Measurements from ENCODE around the gene PGPEP1.

PGPEP1 gene, protein sequence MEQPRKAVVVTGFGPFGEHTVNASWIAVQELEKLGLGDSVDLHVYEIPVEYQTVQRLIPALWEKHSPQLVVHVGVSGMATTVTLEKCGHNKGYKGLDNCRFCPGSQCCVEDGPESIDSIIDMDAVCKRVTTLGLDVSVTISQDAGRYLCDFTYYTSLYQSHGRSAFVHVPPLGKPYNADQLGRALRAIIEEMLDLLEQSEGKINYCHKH

DNA sequence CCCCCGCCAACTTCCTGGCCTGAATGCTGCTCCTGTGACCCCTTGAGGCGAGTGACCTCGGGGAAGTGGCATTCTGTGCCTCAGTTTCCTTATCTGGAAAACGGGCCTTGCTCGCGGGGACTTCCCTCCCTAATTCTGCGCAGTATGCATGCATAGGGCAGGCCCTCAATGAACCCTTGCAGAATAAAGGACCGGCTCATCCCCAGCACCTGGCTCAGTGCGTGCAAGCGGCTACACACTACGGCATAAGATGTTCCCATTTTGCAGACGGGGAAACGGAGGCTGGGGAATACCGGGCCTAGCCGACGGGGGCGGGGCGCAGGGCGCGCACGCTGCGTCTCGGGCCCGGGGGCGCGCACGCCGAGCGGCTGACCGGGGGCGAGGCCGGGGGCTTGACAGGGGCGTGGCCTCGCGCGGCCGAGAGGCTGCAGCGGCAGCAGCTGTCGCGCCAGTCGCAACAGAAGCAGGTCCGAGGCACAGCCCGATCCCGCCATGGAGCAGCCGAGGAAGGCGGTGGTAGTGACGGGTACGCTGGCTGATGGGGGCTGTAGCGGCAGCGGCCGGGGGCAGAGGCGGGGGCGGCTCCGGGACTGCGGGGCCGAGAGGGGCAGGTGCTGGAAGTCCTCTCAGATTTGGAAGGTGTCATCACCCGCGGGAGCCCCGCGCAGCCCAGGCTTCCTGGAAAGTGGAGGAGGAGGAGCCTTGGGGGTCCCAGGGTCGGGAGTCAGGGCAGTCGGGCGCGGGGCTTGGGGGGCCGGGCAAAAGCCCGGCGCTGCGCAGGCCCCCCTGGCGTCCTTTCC is at the start of gene PGPEP1:
TSS of gene PGPEP1 (plus strand) at position 409 of the 800 bp plus-strand sequence. CDS start at position 493, 84 bp downstream.
- DNase-seq = peak in 44 of 56 donors; percentile 2 to 80 (median 46)

DNA sequence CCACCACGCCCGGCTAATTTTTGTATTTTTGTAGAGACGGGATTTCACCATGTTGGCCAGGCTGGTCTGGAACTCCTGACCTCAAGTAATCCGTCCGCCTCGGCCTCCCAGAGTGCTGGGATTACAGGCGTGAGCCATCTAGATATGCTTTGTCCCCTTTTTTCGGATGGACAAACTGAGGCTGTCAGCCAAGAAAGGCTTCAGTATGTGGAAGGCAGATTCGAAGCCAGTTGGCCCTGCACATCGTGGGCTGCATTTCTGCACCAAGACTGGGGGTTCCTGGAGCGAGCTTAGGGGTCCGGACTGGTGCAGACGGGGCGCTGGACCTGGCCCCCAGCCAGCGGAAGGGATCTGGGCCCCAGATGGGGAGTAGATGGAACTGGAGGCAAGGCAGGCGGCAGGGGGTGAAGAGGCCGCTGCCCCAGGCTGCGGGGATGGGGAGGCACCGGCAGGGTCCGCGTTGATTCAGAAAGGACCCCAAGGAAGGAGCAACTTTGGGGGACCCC is 49.3 kb upstream of the PGPEP1 start:
- DNase-seq = peak in 2 of 56 donors; percentile 34 to 54

DNA sequence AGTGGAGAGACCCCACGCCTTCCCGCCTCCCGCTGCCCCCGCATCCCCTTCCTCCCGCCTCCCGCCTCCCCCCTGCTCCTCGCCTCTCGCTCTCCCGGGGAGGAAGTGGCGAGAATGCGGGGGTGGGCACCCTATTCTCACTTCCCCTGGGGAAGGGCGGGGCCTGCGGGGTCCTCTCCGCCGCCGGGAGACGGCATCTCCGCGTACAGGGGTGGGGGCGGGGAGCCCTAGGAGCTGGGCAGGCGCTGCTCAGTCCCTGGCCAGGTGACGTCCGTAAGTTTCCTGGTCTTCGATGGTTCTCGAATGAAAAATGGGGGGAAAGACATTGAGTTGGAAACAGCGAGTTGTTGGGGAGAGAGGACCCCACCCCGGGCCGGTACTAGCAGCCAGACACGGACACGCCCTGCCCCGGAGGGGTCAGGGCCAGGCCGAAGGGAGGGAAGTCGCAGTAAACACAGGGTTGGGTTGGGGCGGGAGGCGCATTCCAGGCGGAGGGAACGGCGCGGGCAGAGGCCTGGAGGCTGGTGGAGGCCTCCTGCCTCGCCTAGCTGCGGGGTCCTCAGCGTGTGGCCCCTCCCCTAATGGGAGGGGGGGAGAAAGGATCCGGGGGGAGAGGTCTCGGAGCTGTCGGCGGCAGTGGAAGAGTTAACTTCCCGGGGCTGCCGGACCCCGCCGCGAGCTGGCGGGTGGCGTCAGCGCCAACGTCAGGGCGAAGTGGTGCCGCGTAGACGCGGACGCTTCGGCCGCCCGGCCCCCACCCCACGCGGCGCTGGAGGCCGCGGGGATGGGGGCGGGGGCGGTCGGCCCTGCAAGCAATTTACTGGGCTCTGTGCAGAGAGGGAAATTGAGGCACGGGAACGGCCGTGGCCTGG is 48.6 kb upstream of the PGPEP1 start:
- peak in 53 of 56 donors; percentile 22 to 86 (median 70) for DNase-seq

DNA sequence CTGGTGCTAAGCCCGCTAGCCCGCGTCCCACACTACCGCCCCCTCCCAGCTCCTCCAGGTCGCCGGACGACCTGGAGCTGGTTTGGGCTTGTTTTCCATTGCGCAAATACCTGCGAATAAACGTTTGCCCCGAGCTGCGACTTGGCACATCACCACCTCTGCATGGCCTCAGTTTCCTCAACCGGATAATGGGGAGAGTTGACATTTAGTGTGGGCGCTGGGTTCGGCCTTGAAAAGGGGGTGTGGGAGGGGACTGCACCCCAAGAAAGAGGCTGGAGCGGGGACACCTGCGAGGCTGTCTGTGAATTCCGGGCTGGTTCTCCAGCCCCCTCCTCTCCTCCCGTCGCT is 48.0 kb upstream of the PGPEP1 start:
- peak in 1 of 56 donors; percentile 68 for DNase-seq

DNA sequence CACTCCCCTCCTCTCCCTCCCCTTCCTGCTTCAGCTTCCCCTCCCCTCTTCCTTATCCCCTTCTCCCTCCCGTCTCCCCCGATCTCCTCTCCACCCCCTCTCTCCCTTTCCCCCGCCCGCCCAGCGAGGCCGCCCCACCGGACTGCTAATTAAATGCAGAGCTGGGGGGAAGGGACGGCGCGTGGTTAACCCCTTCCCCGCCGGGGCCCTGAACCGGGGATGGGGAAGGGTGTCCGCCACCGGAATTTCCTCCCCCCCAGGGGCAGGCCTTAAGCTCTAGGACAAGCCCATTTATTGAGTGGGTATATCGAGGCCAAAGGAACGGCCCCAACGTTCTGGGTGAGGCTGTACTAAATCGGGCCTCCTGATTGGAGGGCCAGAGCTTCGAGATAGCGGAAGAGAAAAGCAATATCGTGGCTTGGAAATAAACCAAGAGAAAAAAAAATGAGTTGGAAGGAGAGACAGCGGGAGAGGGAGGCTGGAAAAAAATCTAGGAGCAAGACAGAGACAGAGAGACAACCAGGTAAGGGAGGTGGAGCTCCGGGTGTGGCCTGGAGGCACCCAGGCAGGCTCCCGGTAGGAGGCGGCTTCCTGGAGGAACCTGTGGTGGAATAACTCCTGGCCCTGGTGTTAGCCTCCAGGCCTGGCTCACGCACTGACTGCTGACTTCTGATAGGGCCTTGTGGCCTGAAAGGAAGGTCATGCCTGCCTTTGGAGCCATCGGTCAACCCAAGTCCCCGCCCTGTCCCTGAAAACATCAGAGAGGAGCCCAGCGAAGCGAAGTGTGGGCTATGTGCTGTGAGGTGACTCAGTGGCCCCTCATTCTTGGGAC is 47.4 kb upstream of the PGPEP1 start:
- peak in 52 of 56 donors; percentile 19 to 85 (median 62) for DNase-seq

DNA sequence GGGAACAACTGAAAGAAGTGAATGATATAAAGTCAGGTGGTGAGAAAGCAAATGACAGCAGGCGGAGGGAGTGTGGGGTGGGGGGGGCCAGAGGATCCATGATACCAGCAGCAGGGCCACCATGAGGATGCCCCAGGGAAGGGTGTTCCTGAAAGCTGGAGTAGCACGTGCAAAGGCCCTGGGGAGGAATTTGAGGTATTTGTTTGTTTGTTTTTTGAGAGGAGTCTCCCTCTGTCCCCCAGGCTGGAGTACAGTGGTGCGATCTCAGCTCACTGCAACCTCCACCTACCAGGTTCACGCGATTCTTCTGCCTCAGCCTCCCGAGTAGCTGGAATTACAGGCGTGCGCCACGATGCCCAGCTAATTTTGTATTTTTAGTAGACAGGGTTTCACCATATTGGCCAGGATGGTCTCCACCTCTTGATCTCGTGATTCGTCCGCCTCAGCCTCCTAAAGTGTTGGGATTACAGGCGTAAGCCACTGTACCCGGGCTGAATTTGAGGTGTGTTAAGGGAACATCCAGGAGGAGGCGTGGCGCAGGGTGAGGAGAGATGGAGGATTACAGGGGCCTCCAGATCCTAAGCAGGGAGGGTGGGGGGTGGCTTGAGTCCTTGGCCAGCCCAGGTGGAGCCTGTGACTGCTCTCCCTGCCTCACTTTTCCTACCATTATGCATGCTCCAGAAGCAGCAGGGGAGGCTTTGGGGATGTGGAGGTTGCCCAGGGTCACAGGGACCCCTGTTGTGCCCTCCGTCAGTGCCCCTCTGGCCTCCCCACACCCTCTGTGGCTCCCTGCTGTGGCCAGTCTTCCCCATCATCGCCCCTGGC is 46.5 kb upstream of the PGPEP1 start:
- DNase-seq = peak in 3 of 56 donors; percentile 7 to 52 (median 35)

DNA sequence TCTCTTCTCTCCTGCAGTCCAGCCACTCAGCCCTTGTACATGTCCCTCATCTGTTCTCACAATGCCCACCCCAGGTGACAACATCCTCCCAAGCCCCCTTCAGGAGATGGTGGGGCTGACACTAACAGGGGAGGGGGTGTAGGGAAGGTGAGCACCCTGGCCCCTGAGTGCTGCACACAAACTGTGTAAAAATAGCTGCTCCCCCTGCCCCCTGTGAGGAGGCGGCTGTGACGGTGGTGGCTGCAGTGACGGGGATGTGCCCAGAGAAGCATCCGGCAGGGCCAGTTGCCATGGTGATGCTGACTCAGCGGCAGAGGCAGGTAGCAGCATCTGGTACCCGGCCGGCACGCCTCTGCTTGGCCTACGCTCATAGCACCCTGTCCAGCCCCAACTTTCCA is 45.9 kb upstream of the PGPEP1 start:
- peak in 38 of 56 donors; percentile 9 to 70 (median 40) for DNase-seq

DNA sequence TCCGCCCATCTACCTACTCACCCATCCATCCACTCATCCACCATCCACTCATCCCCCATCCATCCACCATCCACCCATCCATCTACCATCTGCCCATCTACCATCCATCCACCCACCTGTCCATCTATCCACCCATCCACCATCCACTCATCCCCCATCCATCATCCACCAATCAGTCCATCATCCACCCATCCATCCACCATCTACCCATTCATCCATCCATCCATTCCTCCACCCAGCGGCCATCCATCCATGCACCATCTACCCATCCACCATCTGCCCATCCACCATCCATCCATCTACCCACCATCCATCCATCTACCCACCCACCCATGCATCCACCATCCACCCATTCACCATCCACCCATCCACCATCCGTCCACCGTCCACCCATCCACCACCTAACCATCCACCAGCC is 45.4 kb upstream of the PGPEP1 start:
- DNase-seq = no peak

DNA sequence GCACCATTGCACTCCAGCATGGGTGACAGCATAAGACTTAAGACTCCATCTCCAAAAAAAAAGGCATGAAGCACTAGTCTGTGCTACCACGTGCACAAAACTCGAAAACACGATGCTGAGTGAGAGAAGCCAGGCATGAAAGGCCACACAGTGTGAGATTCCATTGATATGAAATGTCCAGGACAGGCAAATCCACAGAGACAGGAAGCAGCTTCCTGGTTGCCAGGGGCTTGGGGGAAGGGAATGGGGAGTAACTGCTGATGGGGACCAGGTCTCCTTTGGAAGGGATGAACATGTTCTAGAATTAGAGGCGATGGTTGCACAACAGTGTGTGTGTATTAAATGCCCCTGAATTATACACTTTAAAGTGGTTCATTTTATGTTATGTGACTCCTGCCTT is 43.1 kb upstream of the PGPEP1 start:
- DNase-seq = no peak

DNA sequence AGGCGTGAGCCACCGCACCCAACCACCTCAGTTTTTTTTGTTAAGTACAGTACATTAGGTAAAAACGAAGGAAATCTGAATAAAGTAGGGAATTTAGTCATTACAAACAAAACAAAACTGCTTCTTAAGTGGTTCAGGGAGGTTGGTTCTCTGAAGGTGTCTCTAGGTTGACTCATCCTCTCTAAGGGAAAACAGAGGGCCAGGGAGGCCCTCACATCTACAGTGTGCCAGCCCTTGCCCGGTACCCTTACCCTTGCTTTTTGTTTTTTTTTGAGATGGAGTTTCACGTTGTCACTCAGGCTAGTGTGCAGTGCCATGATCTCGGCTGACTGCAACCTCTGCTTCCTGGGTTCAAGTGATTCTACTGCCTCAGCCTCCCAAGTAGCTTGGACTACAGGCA is 41.8 kb upstream of the PGPEP1 start:
- DNase-seq = no peak

DNA sequence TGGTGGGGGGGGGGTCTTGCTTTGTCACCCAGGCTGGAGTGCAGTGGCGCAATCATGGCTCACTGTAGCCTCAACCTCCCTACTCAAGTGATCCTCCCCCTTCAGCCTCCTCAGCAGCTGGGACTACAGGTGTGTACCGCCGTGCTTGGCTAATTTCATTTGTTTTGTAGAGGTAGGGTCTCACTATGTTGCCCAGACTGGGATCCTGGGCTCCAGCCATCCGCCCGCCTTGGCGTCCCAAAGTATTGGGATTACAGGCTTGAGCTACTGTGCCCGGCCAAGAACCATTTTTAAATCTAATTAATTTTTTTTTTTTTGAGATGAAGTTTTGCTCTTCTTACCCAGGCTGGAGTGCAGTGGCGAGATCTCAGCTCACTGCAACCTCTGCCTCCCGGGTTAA is 40.7 kb upstream of the PGPEP1 start:
- DNase-seq = no peak

DNA sequence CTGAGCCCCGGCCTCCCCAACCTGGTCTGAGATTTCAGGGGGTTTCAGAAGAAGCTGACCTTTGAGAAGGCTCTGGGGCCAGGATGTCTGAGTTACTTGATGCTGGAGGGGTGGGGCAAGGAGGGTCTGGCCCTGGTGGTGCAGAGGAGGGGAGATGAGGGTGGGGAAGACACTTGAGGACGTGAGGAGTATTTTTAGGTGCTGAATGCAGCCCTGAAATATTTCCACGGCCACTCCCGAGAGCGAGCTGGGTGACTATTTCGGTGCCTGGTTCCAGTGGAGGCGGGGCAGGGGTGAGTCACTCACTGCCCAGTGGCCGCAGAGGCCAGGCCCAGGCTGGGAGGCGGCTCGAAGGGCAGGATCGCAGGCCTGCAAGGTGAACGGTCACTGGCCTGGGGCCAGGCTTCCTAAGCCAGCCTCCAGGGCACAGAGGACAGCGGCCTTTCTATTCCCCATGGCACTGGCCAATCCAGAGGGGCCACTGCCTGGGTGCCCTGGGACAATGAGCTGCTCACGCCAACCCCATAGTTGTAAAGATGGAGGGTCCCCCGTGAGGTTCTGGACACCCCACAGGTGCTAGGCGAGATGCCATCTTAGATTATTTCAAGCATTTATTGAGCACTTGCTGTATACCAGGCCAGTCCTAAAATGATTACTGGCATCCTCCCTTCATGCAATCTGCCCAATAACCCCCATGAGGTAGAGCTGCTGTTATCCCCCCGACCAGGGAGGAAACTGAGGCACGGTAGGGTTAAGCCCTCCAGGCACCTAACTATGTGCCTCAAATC is 39.3 kb upstream of the PGPEP1 start:
- DNase-seq = peak in 1 of 56 donors; percentile 17

DNA sequence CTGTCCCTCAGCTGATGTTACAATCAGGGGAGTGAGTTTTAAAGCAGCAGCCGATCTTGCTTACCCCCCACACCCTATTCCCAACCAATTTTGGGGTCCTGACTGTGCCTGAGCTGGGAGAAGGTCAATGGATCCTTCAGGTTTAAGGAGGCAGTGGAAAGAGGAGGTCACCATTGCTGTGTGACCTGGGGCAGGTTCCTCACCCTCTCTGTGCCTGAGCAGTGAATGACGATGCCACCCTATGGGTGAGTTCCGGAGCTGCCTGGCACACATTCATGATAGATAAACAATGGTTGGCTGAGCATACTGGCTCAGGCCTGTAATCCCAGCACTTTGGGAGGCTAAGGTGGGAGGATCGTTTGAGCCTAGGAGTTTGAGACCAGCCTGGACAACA is 38.7 kb upstream of the PGPEP1 start:
- no peak for DNase-seq

DNA sequence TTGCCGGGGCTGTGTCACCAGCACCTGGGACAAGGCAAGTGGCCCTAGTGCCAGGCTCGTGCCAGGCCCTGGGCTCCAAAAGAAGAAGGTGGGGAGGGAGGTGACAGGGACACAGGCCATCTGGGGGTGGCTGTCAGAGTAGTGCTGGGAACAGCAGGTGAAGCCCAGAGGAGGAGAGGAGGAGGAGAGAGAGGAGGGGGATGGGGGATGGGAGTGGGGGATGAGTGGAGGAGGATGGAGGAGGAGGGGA is 36.3 kb upstream of the PGPEP1 start:
- peak in 4 of 56 donors; percentile 45 to 79 (median 54) for DNase-seq

DNA sequence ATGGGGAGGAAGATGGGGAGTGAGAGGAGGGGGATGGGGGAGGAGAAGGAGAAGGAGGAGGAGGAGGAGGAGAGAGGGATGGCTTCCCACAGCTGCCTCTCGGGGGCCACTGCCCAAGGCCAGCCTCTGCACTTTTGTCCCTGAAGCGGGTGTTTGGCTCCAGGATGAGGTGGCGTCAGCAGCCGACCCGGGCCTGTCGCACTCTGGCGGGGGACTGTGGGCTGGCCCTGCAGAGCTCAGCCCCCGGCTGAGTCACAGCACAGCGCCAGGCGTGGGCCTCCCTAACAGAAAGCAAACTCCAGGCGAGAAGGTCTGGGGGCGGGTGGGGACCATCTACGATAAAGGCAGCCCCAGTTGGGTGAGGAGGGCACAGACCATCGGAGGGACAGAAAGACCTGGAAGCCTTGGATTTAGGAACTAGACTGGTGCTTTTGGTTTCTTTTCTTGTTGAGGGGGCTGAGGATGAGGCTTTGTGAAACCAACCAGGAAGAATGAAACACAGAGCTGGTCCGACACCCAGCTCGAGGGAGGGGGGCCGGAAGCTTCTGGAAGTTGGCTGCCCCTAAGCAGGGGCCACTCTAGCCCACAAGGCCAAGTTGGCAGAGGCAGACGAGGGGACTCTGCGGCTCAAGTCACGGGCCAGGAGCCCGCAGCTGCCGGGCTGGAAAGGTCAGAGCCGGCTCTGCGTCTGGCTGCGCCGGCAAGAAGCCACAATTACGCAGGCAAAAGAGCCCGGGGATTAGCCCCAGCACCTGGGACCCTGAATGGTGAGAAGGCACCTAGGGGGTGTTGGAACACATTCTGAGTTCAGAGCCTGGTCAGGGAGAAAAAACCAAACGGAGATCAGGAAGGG is 35.7 kb upstream of the PGPEP1 start:
- DNase-seq = peak in 54 of 56 donors; percentile 22 to 90 (median 70)

DNA sequence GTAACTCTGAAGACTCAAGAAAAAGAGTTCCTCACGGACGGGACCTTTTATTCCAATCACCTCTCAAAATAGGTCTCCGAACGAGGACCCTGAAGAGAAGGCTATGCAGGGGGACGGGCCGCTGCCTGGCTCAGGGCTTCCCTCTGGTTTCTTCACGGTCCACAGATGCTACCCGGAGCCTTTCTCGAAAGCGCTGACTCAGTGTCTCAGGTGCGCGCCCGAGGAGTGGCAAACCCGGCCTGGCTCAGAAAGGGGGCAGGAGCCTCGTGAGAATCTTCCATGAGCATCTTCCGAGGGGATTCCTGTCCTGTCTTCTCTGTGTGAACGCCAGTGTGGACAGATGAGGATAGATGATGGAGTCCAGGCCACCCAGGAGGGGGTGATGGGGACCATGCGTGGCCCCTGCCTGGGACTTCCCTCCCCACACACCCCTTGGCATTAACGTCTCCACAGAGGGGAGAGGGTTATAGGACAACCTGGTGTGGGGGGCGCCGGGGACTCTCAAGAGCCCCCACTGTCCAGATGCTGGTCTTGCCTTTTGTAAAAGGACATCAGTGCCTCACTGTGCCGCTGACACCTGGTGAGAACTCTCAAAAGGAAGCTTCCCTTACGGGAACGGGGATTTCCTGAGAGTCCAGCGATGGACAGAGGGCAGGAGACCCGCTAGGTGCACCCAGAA is 34.0 kb upstream of the PGPEP1 start:
- no peak for DNase-seq

DNA sequence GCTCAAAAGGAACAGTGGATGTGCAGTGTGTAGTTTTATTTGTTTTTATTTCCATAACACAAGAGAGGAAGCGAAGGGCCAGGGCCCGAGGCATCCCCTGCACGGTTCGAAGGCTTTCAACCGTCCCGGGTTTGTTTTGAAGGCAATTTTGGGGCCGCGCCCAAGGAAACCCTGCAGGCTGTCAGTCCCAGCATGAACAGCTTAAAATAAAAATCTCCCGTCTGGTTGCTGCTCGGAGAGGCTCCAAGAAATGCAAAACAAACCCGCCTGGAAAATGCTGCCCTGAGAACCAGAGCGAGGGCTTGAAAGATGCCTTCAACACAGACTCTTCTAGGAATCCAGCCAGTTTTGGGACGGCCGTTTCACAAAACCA is 33.5 kb upstream of the PGPEP1 start:
- DNase-seq = peak in 29 of 56 donors; percentile 5 to 63 (median 25)

DNA sequence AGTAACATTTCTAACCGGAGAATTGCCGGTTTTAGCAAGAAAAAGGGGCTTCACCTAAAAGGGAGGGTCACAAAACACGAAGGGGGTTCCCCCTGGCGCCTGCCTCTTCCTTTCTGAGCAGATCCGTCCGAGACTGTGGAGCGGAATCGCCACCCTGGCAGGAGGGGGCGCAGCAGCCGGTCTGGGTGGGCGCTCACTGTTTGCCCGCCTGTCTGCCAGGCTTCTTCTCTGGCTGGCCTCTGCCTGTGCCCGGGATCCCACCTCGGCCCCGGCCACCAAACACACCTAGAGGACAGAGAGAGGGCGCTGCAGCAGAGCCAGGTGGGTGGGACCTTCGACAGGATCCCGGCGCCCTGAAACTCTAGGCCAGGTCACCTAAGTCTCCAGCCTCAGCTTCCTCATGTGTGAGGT is 33.1 kb upstream of the PGPEP1 start:
- peak in 1 of 56 donors; percentile 50 for DNase-seq
